ENCODE data around the gene GPC6. TPM values are rescaled to one million over a fixed set of nuclear protein-coding genes. Genes with fewer than 3 reads are reported as not detected.

GPC6 gene
- total RNA-seq, 1 donor from 2014 or later = not detected

- POLR2A ChIA-PET = no interaction called here
- ATAC-seq (ENCODE audit: low read depth) (no peak), DNase-seq (no peak)
- H3K9me3 Mint-ChIP-seq = no peaks in the 10 kb centered on the region
- intact Hi-C loops (cut with micrococcal nuclease) = no loop called here
- CTCF ChIA-PET = no interaction called here
- H3K27ac Mint-ChIP-seq = no peak overlapping the region
- peaks cover 14% of the 10 kb centered on the region for H3K27me3 Mint-ChIP-seq
- H3K4me1 Mint-ChIP-seq = no peaks in the 10 kb centered on the region
- H3K36me3 Mint-ChIP-seq (ENCODE audit: low read depth) = no peaks in the 10 kb centered on the region
- TF ChIP-seq CTCF (IDR thresholded peaks at IDR 0.05) = no peak
- no peak overlapping the region for H3K4me3 Mint-ChIP-seq
These were observed 1185.1 kb downstream of the GPC6 start for GRCh38 chr13:94411747-94412146.

GRCh38 chr13:94412870-94413597 lies 1186.4 kb downstream of the GPC6 start:
- Mint-ChIP-seq H3K27me3 (peaks cover 14% of the 10 kb centered on the region), H3K4me3 (no peak overlapping the region), H3K27ac (no peak overlapping the region), H3K4me1 (no peaks in the 10 kb centered on the region), H3K9me3 (peaks cover 9% of the 10 kb centered on the region), H3K36me3 (ENCODE audit: low read depth) (no peaks in the 10 kb centered on the region)
- no peak for ATAC-seq (ENCODE audit: low read depth)
- ChIA-PET POLR2A (no interaction called here), CTCF (no interaction called here)
- TF ChIP-seq CTCF (IDR thresholded peaks at IDR 0.05) = no peak
- intact Hi-C loops (cut with micrococcal nuclease) = no loop called here
- no peak for DNase-seq

GRCh38 chr13:94413598-94413944 lies 1187.0 kb downstream of the GPC6 start:
- H3K9me3 Mint-ChIP-seq = peaks cover 9% of the 10 kb centered on the region
- peaks cover 14% of the 10 kb centered on the region for H3K27me3 Mint-ChIP-seq
- CTCF ChIA-PET = no interaction called here
- H3K27ac Mint-ChIP-seq = no peak overlapping the region
- no peaks in the 10 kb centered on the region for H3K36me3 Mint-ChIP-seq (ENCODE audit: low read depth)
- POLR2A ChIA-PET = no interaction called here
- ATAC-seq (ENCODE audit: low read depth) (no peak), DNase-seq (no peak)
- intact Hi-C loops (cut with micrococcal nuclease) = no loop called here
- peaks cover 2% of the 10 kb centered on the region for H3K4me1 Mint-ChIP-seq
- H3K4me3 Mint-ChIP-seq = no peak overlapping the region
- no peak for TF ChIP-seq CTCF (IDR thresholded peaks at IDR 0.05)

GRCh38 chr13:94414141-94414540 lies 1187.5 kb downstream of the GPC6 start:
- ATAC-seq (ENCODE audit: low read depth) (no peak), DNase-seq (no peak)
- ChIA-PET CTCF (no interaction called here), POLR2A (no interaction called here)
- H3K4me1 Mint-ChIP-seq = peaks cover 8% of the 10 kb centered on the region
- no peaks in the 10 kb centered on the region for H3K36me3 Mint-ChIP-seq (ENCODE audit: low read depth)
- H3K27ac Mint-ChIP-seq = no peak overlapping the region
- H3K4me3 Mint-ChIP-seq = no peak overlapping the region
- intact Hi-C loops (cut with micrococcal nuclease) = no loop called here
- peaks cover 9% of the 10 kb centered on the region for H3K9me3 Mint-ChIP-seq
- H3K27me3 Mint-ChIP-seq = peaks cover 14% of the 10 kb centered on the region
- TF ChIP-seq CTCF (IDR thresholded peaks at IDR 0.05) = no peak

GRCh38 chr13:94414708-94415107 lies 1188.1 kb downstream of the GPC6 start:
- Mint-ChIP-seq H3K4me1 (peaks cover 14% of the 10 kb centered on the region), H3K27ac (no peak overlapping the region), H3K27me3 (peaks cover 14% of the 10 kb centered on the region), H3K4me3 (no peak overlapping the region), H3K9me3 (peaks cover 9% of the 10 kb centered on the region), H3K36me3 (ENCODE audit: low read depth) (no peaks in the 10 kb centered on the region)
- intact Hi-C loops (cut with micrococcal nuclease) = no loop called here
- DNase-seq (no peak), ATAC-seq (ENCODE audit: low read depth) (no peak)
- ChIA-PET CTCF (no interaction called here), POLR2A (no interaction called here)
- TF ChIP-seq CTCF (IDR thresholded peaks at IDR 0.05) = no peak
